Astrocyte (in vitro differentiated cells and primary cell): Measurements from ENCODE around the gene TAAR1.

ENCODE experiments used
- EZH2 ChIP-seq: IDR thresholded peaks from 2 replicates; pipeline ENCODE4 v1.6.1; 2012; ENCODE audit warnings: mild to moderate bottlenecking, low read length, inconsistent platforms; ENCODE audit not compliant: insufficient read depth
- TF ChIP-seq, protein P1 (sequence below): IDR thresholded peaks from 2 replicates; pipeline ENCODE4 v1.5.1; 2011; ENCODE audit warnings: low read depth, mild to moderate bottlenecking, inconsistent platforms, low read length, moderate library complexity; ENCODE audit not compliant: insufficient read depth

GRCh38 chr6:132685009-132685408 is 26.0 kb upstream of the TAAR1 start:
- TF ChIP-seq, protein P1, sequence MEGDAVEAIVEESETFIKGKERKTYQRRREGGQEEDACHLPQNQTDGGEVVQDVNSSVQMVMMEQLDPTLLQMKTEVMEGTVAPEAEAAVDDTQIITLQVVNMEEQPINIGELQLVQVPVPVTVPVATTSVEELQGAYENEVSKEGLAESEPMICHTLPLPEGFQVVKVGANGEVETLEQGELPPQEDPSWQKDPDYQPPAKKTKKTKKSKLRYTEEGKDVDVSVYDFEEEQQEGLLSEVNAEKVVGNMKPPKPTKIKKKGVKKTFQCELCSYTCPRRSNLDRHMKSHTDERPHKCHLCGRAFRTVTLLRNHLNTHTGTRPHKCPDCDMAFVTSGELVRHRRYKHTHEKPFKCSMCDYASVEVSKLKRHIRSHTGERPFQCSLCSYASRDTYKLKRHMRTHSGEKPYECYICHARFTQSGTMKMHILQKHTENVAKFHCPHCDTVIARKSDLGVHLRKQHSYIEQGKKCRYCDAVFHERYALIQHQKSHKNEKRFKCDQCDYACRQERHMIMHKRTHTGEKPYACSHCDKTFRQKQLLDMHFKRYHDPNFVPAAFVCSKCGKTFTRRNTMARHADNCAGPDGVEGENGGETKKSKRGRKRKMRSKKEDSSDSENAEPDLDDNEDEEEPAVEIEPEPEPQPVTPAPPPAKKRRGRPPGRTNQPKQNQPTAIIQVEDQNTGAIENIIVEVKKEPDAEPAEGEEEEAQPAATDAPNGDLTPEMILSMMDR = no peak
- no peak for TF ChIP-seq EZH2
